HFFc6 (cell line): ENCODE results near the gene COL4A2. TPM values are rescaled to one million over a fixed set of nuclear protein-coding genes. Genes with fewer than 3 reads are reported as not detected.

Source experiments
- DNase-seq: peaks from one replicate; pipeline ENCODE4 v3.0.0-alpha.2; 2018
- H3K27ac Mint-ChIP-seq: 2 replicates; pipeline ENCODE4 v1.8.0; 2020; ENCODE audit warnings: mild to moderate bottlenecking, mixed read lengths
- H3K27me3 Mint-ChIP-seq: 2 replicates; pipeline ENCODE4 v1.8.0; 2021; ENCODE audit warnings: mild to moderate bottlenecking, moderate library complexity, mixed read lengths; ENCODE audit not compliant: insufficient read depth
- H3K36me3 Mint-ChIP-seq: 2 replicates; pipeline ENCODE4 v1.8.0; 2021; ENCODE audit warnings: low read depth, mixed read lengths
- H3K4me1 Mint-ChIP-seq: 2 replicates; pipeline ENCODE4 v1.8.0; 2020; ENCODE audit warnings: low read depth, mixed read lengths
- H3K4me3 Mint-ChIP-seq: 2 replicates; pipeline ENCODE4 v1.8.0; 2020; ENCODE audit warnings: mild to moderate bottlenecking, moderate library complexity, mixed read lengths
- H3K9me3 Mint-ChIP-seq: 2 replicates; pipeline ENCODE4 v1.8.0; 2020; ENCODE audit warnings: mild to moderate bottlenecking, mixed read lengths
- total RNA-seq, 6 experiments: library from RNA; stranded (reverse); fragmentation: NEBNext Ultra II Directional; extraction: Animal tissue kit (Norgen Biotek cat#: 25700); gene quantifications; 2 replicates in 1 of 6; 3 replicates in 5 of 6; pipeline ENCODE4 v1.2.3, GENCODE V29; 2021
- TF ChIP-seq, protein P1 (sequence below): fragments of 200-600 bp; sonication (generic); IDR thresholded peaks from 2 replicates; pipeline ENCODE4 v1.5.0; 2021; ENCODE audit warnings: antibody characterized with exemption, mild to moderate bottlenecking

Gene COL4A2
- total RNA-seq, 6 experiments from 2014 or later = 202 to 327 (median 217) TPM

GRCh38 chr13:110280985-110281688 lies 25.9 kb upstream of the COL4A2 start:
- H3K4me3 Mint-ChIP-seq = no peak overlapping the region
- no peaks in the 10 kb centered on the region; the same call in 1 of the 2 replicates for H3K27me3 Mint-ChIP-seq
- no peak overlapping the region for H3K27ac Mint-ChIP-seq
- TF ChIP-seq, protein P1, sequence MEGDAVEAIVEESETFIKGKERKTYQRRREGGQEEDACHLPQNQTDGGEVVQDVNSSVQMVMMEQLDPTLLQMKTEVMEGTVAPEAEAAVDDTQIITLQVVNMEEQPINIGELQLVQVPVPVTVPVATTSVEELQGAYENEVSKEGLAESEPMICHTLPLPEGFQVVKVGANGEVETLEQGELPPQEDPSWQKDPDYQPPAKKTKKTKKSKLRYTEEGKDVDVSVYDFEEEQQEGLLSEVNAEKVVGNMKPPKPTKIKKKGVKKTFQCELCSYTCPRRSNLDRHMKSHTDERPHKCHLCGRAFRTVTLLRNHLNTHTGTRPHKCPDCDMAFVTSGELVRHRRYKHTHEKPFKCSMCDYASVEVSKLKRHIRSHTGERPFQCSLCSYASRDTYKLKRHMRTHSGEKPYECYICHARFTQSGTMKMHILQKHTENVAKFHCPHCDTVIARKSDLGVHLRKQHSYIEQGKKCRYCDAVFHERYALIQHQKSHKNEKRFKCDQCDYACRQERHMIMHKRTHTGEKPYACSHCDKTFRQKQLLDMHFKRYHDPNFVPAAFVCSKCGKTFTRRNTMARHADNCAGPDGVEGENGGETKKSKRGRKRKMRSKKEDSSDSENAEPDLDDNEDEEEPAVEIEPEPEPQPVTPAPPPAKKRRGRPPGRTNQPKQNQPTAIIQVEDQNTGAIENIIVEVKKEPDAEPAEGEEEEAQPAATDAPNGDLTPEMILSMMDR = no peak
- no peaks in the 10 kb centered on the region for H3K9me3 Mint-ChIP-seq
- DNase-seq = no peak
- peaks cover 26% of the 10 kb centered on the region for H3K36me3 Mint-ChIP-seq
- peaks cover 56% of the 10 kb centered on the region for H3K4me1 Mint-ChIP-seq

- H3K36me3 Mint-ChIP-seq = peaks cover 27% of the 10 kb centered on the region
- no peaks in the 10 kb centered on the region for H3K9me3 Mint-ChIP-seq
- H3K27me3 Mint-ChIP-seq = no peaks in the 10 kb centered on the region; the same call in 1 of the 2 replicates
- no peak for DNase-seq
- H3K4me1 Mint-ChIP-seq = peaks cover 62% of the 10 kb centered on the region
- TF ChIP-seq, protein P1 = no peak
- H3K4me3 Mint-ChIP-seq = no peak overlapping the region
- H3K27ac Mint-ChIP-seq = no peak overlapping the region
These were observed 25.3 kb upstream of the COL4A2 start for GRCh38 chr13:110281736-110282135.

DNA sequence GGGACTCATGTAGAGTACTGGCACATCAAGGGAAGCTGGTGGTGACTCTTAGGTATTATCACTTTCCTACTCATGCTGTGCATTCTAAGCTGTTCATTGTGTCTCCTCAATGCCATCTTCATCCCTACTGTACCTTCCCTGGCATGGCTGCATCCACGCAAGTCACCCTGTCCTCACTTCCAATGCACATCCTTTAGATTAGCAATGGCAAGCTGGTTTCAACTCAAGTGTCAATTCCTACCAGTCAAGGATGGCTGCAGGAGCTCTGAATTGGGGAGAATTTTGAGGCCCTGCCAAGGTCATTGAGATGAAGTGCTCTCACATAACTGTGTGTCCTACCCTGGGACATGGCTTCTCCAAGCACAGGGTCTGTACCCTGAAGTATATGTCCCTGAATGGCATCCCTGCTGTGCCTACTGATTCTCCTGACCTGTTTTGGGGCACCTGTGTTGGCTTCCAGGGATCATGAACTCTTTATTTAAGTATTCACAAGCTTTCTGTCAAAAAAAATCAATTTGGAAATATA lies 24.7 kb upstream of the COL4A2 start:
- H3K9me3 Mint-ChIP-seq = no peaks in the 10 kb centered on the region
- H3K36me3 Mint-ChIP-seq = peaks cover 30% of the 10 kb centered on the region
- H3K27me3 Mint-ChIP-seq = no peaks in the 10 kb centered on the region; the same call in 1 of the 2 replicates
- H3K27ac Mint-ChIP-seq = no peak overlapping the region
- DNase-seq = no peak
- H3K4me1 Mint-ChIP-seq = peaks cover 66% of the 10 kb centered on the region
- TF ChIP-seq, protein P1 = no peak
- no peak overlapping the region for H3K4me3 Mint-ChIP-seq

GRCh38 chr13:110283736-110284517 lies 23.2 kb upstream of the COL4A2 start:
- peaks cover 58% of the 10 kb centered on the region for H3K4me1 Mint-ChIP-seq
- H3K27me3 Mint-ChIP-seq = no peaks in the 10 kb centered on the region; the same call in 1 of the 2 replicates
- no peak overlapping the region for H3K27ac Mint-ChIP-seq
- peaks cover 33% of the 10 kb centered on the region for H3K36me3 Mint-ChIP-seq
- no peak overlapping the region for H3K4me3 Mint-ChIP-seq
- TF ChIP-seq, protein P1 = no peak
- DNase-seq = peak; percentile 45
- H3K9me3 Mint-ChIP-seq = no peaks in the 10 kb centered on the region

GRCh38 chr13:110284779-110285484 lies 22.2 kb upstream of the COL4A2 start:
- DNase-seq = no peak
- TF ChIP-seq, protein P1 = no peak
- Mint-ChIP-seq H3K9me3 (no peaks in the 10 kb centered on the region), H3K27me3 (no peaks in the 10 kb centered on the region; the same call in 1 of the 2 replicates), H3K4me1 (peaks cover 54% of the 10 kb centered on the region), H3K27ac (peak overlapping the region; percentile 68), H3K4me3 (peak overlapping the region; percentile 49; the same call in 1 of the 2 replicates), H3K36me3 (peaks cover 35% of the 10 kb centered on the region)
